Aorta (tissue), 5 donors: Measurements from ENCODE around the gene NBPF26. TPM values are rescaled to one million over a fixed set of nuclear protein-coding genes. Genes with fewer than 3 reads are reported as not detected.
"Not testable (repeated sequence)": the region's sequence is repeated elsewhere in the genome, so short reads cannot be mapped to it uniquely, and the experiment has no call there.

Experiments used
- ATAC-seq: fragments of 200-7000 bp; cut with Tn5 transposase; one replicate; pipeline ENCODE4 v1.9.1; 2022; ENCODE audit warnings: moderate library complexity; ENCODE audit not compliant: low FRiP score
- DNase-seq, 2 donors: peaks; one replicate each; pipeline ENCODE4 v3.0.0-alpha.2; 2020
- H3K27ac ChIP-seq, 2 donors: one replicate each; pipeline ENCODE4 v1.5.1; 2013; ENCODE audit warnings: low read length in 2 of 2, mild to moderate bottlenecking in 2 of 2, moderate library complexity in 2 of 2, control low read depth in 1 of 2, inconsistent platforms in 1 of 2, low read depth in 1 of 2
- H3K27me3 ChIP-seq, 2 donors: one replicate each; pipeline ENCODE4 v1.6.1; 2013; ENCODE audit warnings: control low read depth in 1 of 2, low read length in 1 of 2, mild to moderate bottlenecking in 1 of 2, moderate library complexity in 1 of 2; ENCODE audit not compliant: insufficient read depth in 2 of 2, control insufficient read depth in 1 of 2
- H3K36me3 ChIP-seq, 2 donors: one replicate each; pipeline ENCODE4 v1.6.1; 2013; ENCODE audit warnings: control low read depth in 1 of 2, low read length in 1 of 2, mild to moderate bottlenecking in 1 of 2; ENCODE audit not compliant: insufficient read depth in 2 of 2, control insufficient read depth in 1 of 2
- H3K4me1 ChIP-seq, 2 donors: one replicate each; pipeline ENCODE4 v1.6.1; 2013; ENCODE audit warnings: low read length in 2 of 2, control low read depth in 1 of 2, mild to moderate bottlenecking in 1 of 2, moderate library complexity in 1 of 2; ENCODE audit not compliant: insufficient read depth in 2 of 2, control insufficient read depth in 1 of 2
- H3K4me3 ChIP-seq, 2 donors: one replicate each; pipeline ENCODE4 v1.5.1; 2013; ENCODE audit warnings: low read length in 2 of 2, control low read depth in 1 of 2, mild to moderate bottlenecking in 1 of 2
- H3K9me3 ChIP-seq: one replicate; pipeline ENCODE4 v1.6.1; 2013; ENCODE audit warnings: mild to moderate bottlenecking, low read length; ENCODE audit not compliant: control insufficient read depth
- WGBS, 2 donors: extraction: QIAGEN DNeasy Blood & Tissue Kit; methylation state at CpG; one replicate each; pipeline ENCODE4 v1.1.7; 2013; 5-methylcytosine and 5-hydroxymethylcytosine counted together
- intact Hi-C, 2 donors: fragments of 100-400 bp; cut with DNase I; formaldehyde crosslinking; loops; one replicate each; pipeline versions ENCODE4 v1.14.2 to v1.15.0; 2022
- polyA plus RNA-seq, 2 donors: library from polyadenylated mRNA; stranded (reverse); fragments of 200-250 nt; gene quantifications; one replicate each; pipeline ENCODE4 v1.2.3, GENCODE V29; 2013
- total RNA-seq, 2 donors: library from RNA; stranded (reverse); fragmentation: NEBNext Ultra II Directional; extraction: Animal tissue kit (Norgen Biotek cat#: 25700); gene quantifications; one replicate each; pipeline ENCODE4 v1.2.1, GENCODE V29; 2021
- donor health status: healthy with polysubstance abuse.
- donor health status: Bipolar disorder and iron deficiency.
- donor health status: DM: no; HTN: no; CAD: no.
- donor health status: DM: no; HTN: no; CAD: no.
- donor health status: DM: yes; HTN: yes; CAD: no.

NBPF26 gene
- total and polyA plus RNA-seq, 4 donors, result 10.0 to 51.3 (median 28.1) TPM

- intact Hi-C loops, H3K4me3 ChIP-seq, H3K27ac ChIP-seq, H3K27me3 ChIP-seq, H3K9me3 ChIP-seq, H3K36me3 ChIP-seq, H3K4me1 ChIP-seq: not testable (repeated sequence)
- DNase-seq, result peak in 1 of 2 donors; percentile 37
- ATAC-seq, result peak; percentile 77
- 55 to 58% methylated on average over 16 to 19 of the region's 27 CpGs for WGBS, 2 donors
Observed at GRCh38 chr1:120849400-120850286, 125.9 kb downstream of the NBPF26 start.

- intact Hi-C loops, result not testable (repeated sequence)
- H3K27ac ChIP-seq, result peak overlapping the region in 1 of 2 donors; percentile 48
- peak; percentile 86 for ATAC-seq
Observed at GRCh38 chr1:120850287-120850536, 126.5 kb downstream of the NBPF26 start.

DNA sequence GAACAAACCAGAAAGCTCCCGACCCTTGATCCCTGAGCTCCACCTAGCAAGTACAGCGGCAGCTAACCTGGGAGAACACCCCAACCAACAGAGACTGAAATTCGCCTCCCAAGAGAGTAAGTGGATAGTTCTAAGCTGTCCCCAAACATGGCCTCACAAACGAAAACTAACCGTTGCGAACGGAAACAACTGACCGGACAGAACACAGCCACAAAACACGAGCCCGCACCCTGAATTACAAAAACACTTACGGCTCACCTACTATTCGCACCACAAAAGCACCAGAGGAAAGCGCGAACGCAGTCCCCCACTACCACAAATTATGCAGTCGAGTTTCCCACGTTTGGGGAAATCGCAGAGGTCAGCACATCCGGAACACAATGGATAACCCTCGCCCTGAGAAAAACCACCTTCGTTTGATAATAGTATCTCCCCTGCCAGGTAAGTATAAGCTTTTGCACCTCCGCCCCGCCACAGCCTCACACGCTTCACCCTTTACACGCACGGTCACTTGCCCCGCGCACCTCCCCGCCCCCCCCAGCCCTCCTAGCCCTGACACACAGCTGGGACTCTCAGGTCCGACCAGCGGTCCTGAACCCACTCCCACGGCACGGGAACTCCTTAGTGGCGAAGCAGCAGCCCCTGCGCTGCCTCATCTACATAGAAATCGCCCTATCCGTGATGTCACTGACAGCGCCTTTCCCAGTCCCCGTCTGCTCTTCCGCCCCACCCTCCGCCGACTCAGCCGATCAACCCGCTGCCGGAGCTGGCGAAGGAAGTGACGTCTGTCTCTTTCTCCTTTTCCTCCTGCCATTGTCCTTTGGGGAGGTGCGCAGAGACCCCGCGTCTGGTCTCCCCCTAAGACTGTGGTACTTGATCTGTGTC, 127.0 kb downstream of the NBPF26 start:
- H3K36me3 ChIP-seq, result not testable (repeated sequence)
- 0 to 1% methylated on average over 46 to 50 of the region's 50 CpGs for WGBS, 2 donors
- H3K4me3 ChIP-seq, result peak overlapping the region in 1 of 2 donors; percentile 18

More at GRCh38 chr1:120850287-120850536, 126.5 kb downstream of the NBPF26 start:
- 11 to 15% methylated on average over 8 of the region's 8 CpGs for WGBS, 2 donors
- H3K36me3 ChIP-seq, H3K27me3 ChIP-seq, H3K4me3 ChIP-seq, H3K9me3 ChIP-seq, H3K4me1 ChIP-seq: not testable (repeated sequence)
- DNase-seq, result peak in 1 of 2 donors; percentile 33

GRCh38 chr1:120858144-120858543, 134.4 kb downstream of the NBPF26 start:
- WGBS, 2 donors, result 86 to 94% methylated on average over 2 of the region's 2 CpGs
- DNase-seq, H3K27me3 ChIP-seq, ATAC-seq, H3K27ac ChIP-seq, intact Hi-C loops, H3K36me3 ChIP-seq, H3K4me1 ChIP-seq, H3K4me3 ChIP-seq, H3K9me3 ChIP-seq: not testable (repeated sequence)

More for the DNA sequence above, 127.0 kb downstream of the NBPF26 start:
- H3K9me3 ChIP-seq, H3K27me3 ChIP-seq, H3K4me1 ChIP-seq, intact Hi-C loops: not testable (repeated sequence)
- ATAC-seq (peak; percentile 95), DNase-seq (peak; percentile 90 to 92)
- H3K27ac ChIP-seq, result peak overlapping the region in 1 of 2 donors; percentile 67

GRCh38 chr1:120859615-120860234, 136.0 kb downstream of the NBPF26 start:
- H3K9me3 ChIP-seq, H3K4me3 ChIP-seq, intact Hi-C loops, DNase-seq, ATAC-seq, H3K27me3 ChIP-seq, H3K4me1 ChIP-seq, H3K27ac ChIP-seq, H3K36me3 ChIP-seq: not testable (repeated sequence)
- 88 to 90% methylated on average over 3 of the region's 8 CpGs for WGBS, 2 donors

DNA sequence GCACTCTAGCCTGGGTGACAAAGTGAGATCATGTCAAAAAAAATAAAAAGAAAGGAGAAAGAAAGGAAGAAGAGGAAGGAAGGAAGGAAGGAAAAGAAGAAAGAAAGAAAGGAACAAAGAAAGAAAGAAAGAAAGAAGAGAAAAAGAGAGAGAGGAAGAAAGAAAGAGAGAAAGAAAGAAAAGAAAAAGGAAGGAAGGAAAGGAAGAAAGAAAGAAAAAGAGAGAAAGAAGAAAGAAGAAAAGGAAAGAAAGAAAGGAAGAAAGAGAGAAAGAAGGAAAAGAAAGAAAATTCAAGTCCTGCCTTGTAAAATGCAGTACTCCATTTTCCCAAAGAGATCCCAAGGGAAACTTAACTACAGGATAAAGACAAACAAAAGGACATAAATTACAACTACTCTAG, 154.5 kb downstream of the NBPF26 start:
- H3K9me3 ChIP-seq, H3K27ac ChIP-seq, ATAC-seq, intact Hi-C loops, H3K4me3 ChIP-seq, H3K4me1 ChIP-seq, H3K36me3 ChIP-seq, DNase-seq, H3K27me3 ChIP-seq: not testable (repeated sequence)

GRCh38 chr1:120880056-120880455, 156.3 kb downstream of the NBPF26 start:
- not testable (repeated sequence) for H3K36me3 ChIP-seq

GRCh38 chr1:120881934-120882333, 158.2 kb downstream of the NBPF26 start:
- intact Hi-C loops, H3K4me3 ChIP-seq, H3K4me1 ChIP-seq, H3K27ac ChIP-seq, H3K27me3 ChIP-seq, ATAC-seq, H3K9me3 ChIP-seq, H3K36me3 ChIP-seq, DNase-seq: not testable (repeated sequence)

More at GRCh38 chr1:120880056-120880455, 156.3 kb downstream of the NBPF26 start:
- ATAC-seq, DNase-seq, H3K27ac ChIP-seq, intact Hi-C loops, H3K27me3 ChIP-seq, H3K4me1 ChIP-seq, H3K9me3 ChIP-seq, H3K4me3 ChIP-seq: not testable (repeated sequence)
- WGBS, 2 donors, result 55 to 100% methylated on average over 1 of the region's 1 CpG
